Loucy (cell line): Measurements from ENCODE around the gene ZNF75A.

Source experiments
- H2AFZ ChIP-seq: fragments of 200-600 bp; sonication (generic); 2 replicates; pipeline ENCODE4 v1.6.0; 2016; ENCODE audit warnings: antibody characterized with exemption, mild to moderate bottlenecking, low read length, moderate library complexity
- H3F3A ChIP-seq: fragments of 200-600 bp; 2 replicates; pipeline ENCODE4 v1.6.0; 2016; ENCODE audit warnings: antibody characterized with exemption, low read depth, mild to moderate bottlenecking
- H3K27me3 ChIP-seq: fragments of 200-600 bp; sonication (generic); 2 replicates; pipeline ENCODE4 v1.6.1; 2014; ENCODE audit warnings: low read length, mild to moderate bottlenecking; ENCODE audit not compliant: insufficient read depth, poor library complexity, severe bottlenecking
- H3K36me3 ChIP-seq: fragments of 200-600 bp; sonication (generic); 2 replicates; pipeline ENCODE4 v1.6.1; 2016; ENCODE audit warnings: low read length; ENCODE audit not compliant: insufficient read depth
- H3K4me1 ChIP-seq: fragments of 200-600 bp; sonication (generic); 2 replicates; pipeline ENCODE4 v1.5.1; 2014; ENCODE audit warnings: low read length, mild to moderate bottlenecking; ENCODE audit not compliant: insufficient read depth, poor library complexity, severe bottlenecking
- H3K4me2 ChIP-seq: fragments of 200-600 bp; sonication (generic); 2 replicates; pipeline ENCODE4 v1.6.0; 2014; ENCODE audit warnings: antibody characterized with exemption, low read length, low read depth, mild to moderate bottlenecking; ENCODE audit not compliant: poor library complexity, severe bottlenecking
- H3K4me3 ChIP-seq: fragments of 200-600 bp; sonication (generic); 2 replicates; pipeline ENCODE4 v1.5.1; 2014; ENCODE audit warnings: low read length, mild to moderate bottlenecking, mixed read lengths; ENCODE audit not compliant: poor library complexity, severe bottlenecking
- H3K79me2 ChIP-seq: fragments of 200-600 bp; sonication (generic); 2 replicates; pipeline ENCODE4 v1.6.1; 2014; ENCODE audit warnings: low read length; ENCODE audit not compliant: insufficient read depth
- H3K9ac ChIP-seq: fragments of 200-600 bp; sonication (generic); 2 replicates; pipeline ENCODE4 v1.6.0; 2014; ENCODE audit warnings: mild to moderate bottlenecking, low read depth, low read length, moderate library complexity; ENCODE audit not compliant: poor library complexity, severe bottlenecking
- H3K9me2 ChIP-seq: fragments of 200-600 bp; sonication (generic); replicated peaks from 2 replicates; pipeline ENCODE4 v1.6.1; 2016; ENCODE audit warnings: low read depth, low read length, mixed read lengths
- H3K9me3 ChIP-seq: fragments of 200-600 bp; sonication (generic); 2 replicates; pipeline ENCODE4 v1.6.1; 2014; ENCODE audit warnings: mild to moderate bottlenecking, antibody characterized with exemption, low read length, low read depth; ENCODE audit not compliant: insufficient read depth
- H4K20me1 ChIP-seq: fragments of 200-600 bp; sonication (generic); 2 replicates; pipeline ENCODE4 v1.6.0; 2014; ENCODE audit warnings: antibody characterized with exemption, low read length, mild to moderate bottlenecking; ENCODE audit not compliant: insufficient read depth, poor library complexity, severe bottlenecking
- CTCF ChIP-seq: fragments of 200-600 bp; sonication (generic); conservative IDR thresholded peaks from 2 replicates; pipeline ENCODE4 v1.5.1; 2014; ENCODE audit warnings: mild to moderate bottlenecking, antibody characterized with exemption, low read length
- EZH2phosphoT487 ChIP-seq: fragments of 200-600 bp; IDR thresholded peaks from 2 replicates; pipeline ENCODE4 v1.6.1; 2018; ENCODE audit warnings: antibody characterized with exemption, mild to moderate bottlenecking, moderate library complexity, borderline replicate concordance

Gene ZNF75A

GRCh38 chr16:3283543-3284447, 21.5 kb upstream of the ZNF75A start:
- no peaks in the 10 kb centered on the region for H3F3A ChIP-seq
- peaks cover 15% of the 10 kb centered on the region for H4K20me1 ChIP-seq
- no peaks in the 10 kb centered on the region for H3K4me1 ChIP-seq
- H3K4me3 ChIP-seq, result peak overlapping the region; percentile 89
- peaks cover 1% of the 10 kb centered on the region; the same call in 1 of the 2 replicates for H3K36me3 ChIP-seq
- 0 out of 2 replicates have a peak overlapping the region, but pooled peaks have one; percentile 27 for H2AFZ ChIP-seq
- TF ChIP-seq CTCF (no peak), EZH2phosphoT487 (no peak)
- H3K4me2 ChIP-seq, result peak overlapping the region; percentile 88
- no peaks in the 10 kb centered on the region for H3K9me3 ChIP-seq
- H3K9ac ChIP-seq, result peak overlapping the region; percentile 92
- no peaks in the 10 kb centered on the region for H3K27me3 ChIP-seq
- H3K79me2 ChIP-seq, result peaks cover 48% of the 10 kb centered on the region
- no peaks in the 10 kb centered on the region for H3K9me2 ChIP-seq

- peaks cover 14% of the 10 kb centered on the region; the same call in 1 of the 2 replicates for H3K36me3 ChIP-seq
- H3K9me3 ChIP-seq, result no peaks in the 10 kb centered on the region; the same call in 1 of the 2 replicates
- peak overlapping the region; percentile 89 for H3K4me3 ChIP-seq
These were observed 20.2 kb upstream of the ZNF75A start for GRCh38 chr16:3285131-3285530.

GRCh38 chr16:3289998-3290673, 15.2 kb upstream of the ZNF75A start:
- Histone ChIP-seq H3K9me3 (no peaks in the 10 kb centered on the region; the same call in 1 of the 2 replicates), H3K27me3 (no peaks in the 10 kb centered on the region), H3K4me3 (no peak overlapping the region), H3K9ac (no peak overlapping the region), H3K36me3 (peaks cover 27% of the 10 kb centered on the region; the same call in 1 of the 2 replicates), H4K20me1 (no peaks in the 10 kb centered on the region), H3F3A (no peaks in the 10 kb centered on the region), H3K4me2 (no peak overlapping the region), H3K9me2 (no peaks in the 10 kb centered on the region), H3K79me2 (peaks cover 45% of the 10 kb centered on the region), H3K4me1 (no peaks in the 10 kb centered on the region), H2AFZ (no peak overlapping the region)
- TF ChIP-seq EZH2phosphoT487 (no peak), CTCF (no peak)

More at GRCh38 chr16:3285131-3285530, 20.2 kb upstream of the ZNF75A start:
- no peaks in the 10 kb centered on the region for H3F3A ChIP-seq
- H2AFZ ChIP-seq, result no peak overlapping the region
- no peaks in the 10 kb centered on the region for H3K27me3 ChIP-seq
- H3K79me2 ChIP-seq, result peaks cover 60% of the 10 kb centered on the region
- no peaks in the 10 kb centered on the region for H3K4me1 ChIP-seq
- peak overlapping the region; percentile 92 for H3K9ac ChIP-seq
- H4K20me1 ChIP-seq, result peaks cover 15% of the 10 kb centered on the region
- TF ChIP-seq EZH2phosphoT487 (no peak), CTCF (no peak)
- peak overlapping the region; percentile 88 for H3K4me2 ChIP-seq
- H3K9me2 ChIP-seq, result no peaks in the 10 kb centered on the region
